Islet precursor cell (in vitro differentiated cells): ENCODE data around the gene TRIM60.
"Not testable (repeated sequence)": the region's sequence is repeated elsewhere in the genome, so short reads cannot be mapped to it uniquely, and the experiment has no call there.

ENCODE experiments used
- DNase-seq: peaks from one replicate; pipeline ENCODE4 v3.0.0-alpha.2; 2018

TRIM60 gene

GRCh38 chr4:165055601-165056000, 23.8 kb downstream of the TRIM60 start:
- DNase-seq: no peak

GRCh38 chr4:165058666-165059065, 26.9 kb downstream of the TRIM60 start:
- no peak for DNase-seq

GRCh38 chr4:165059386-165059785, 27.6 kb downstream of the TRIM60 start:
- DNase-seq: no peak

- DNase-seq: no peak
Measured at GRCh38 chr4:165060938-165061337, 29.1 kb downstream of the TRIM60 start.

GRCh38 chr4:165070560-165070959, 38.8 kb downstream of the TRIM60 start:
- DNase-seq: no peak

- DNase-seq: not testable (repeated sequence)
Measured at GRCh38 chr4:165073346-165073745, 41.5 kb downstream of the TRIM60 start.

- no peak for DNase-seq
Measured at GRCh38 chr4:165077034-165077578, 45.3 kb downstream of the TRIM60 start.

GRCh38 chr4:165079476-165079875, 47.7 kb downstream of the TRIM60 start:
- DNase-seq: no peak

- not testable (repeated sequence) for DNase-seq
Measured at GRCh38 chr4:165084787-165085186, 53.0 kb downstream of the TRIM60 start.

GRCh38 chr4:165085946-165086345, 54.1 kb downstream of the TRIM60 start:
- DNase-seq: no peak

GRCh38 chr4:165088366-165088765, 56.6 kb downstream of the TRIM60 start:
- no peak for DNase-seq
